Activated CD4-positive, alpha-beta T cell treated with anti-CD3 and anti-CD28 coated beads, Interleukin-2, amount 10 ng/mL, durations not matched to agents 24 days and 14 days (primary cell): ENCODE measurements around the gene ADO. TPM values are rescaled to one million over a fixed set of nuclear protein-coding genes. Genes with fewer than 3 reads are reported as not detected.
"Not testable (repeated sequence)": the region's sequence is repeated elsewhere in the genome, so short reads cannot be mapped to it uniquely, and the experiment has no call there.

Experiments used
- DNase-seq: peaks from one replicate; pipeline ENCODE4 v3.0.0; 2022
- H3K27ac Mint-ChIP-seq: one replicate; pipeline ENCODE4 v1.8.0; 2022; ENCODE audit warnings: mild to moderate bottlenecking, mixed read lengths
- H3K27me3 Mint-ChIP-seq: one replicate; pipeline ENCODE4 v1.8.0; 2022; ENCODE audit warnings: mixed read lengths
- H3K36me3 Mint-ChIP-seq: one replicate; pipeline ENCODE4 v1.8.0; 2022; ENCODE audit warnings: low read depth, mild to moderate bottlenecking, mixed read lengths
- H3K4me1 Mint-ChIP-seq: one replicate; pipeline ENCODE4 v1.8.0; 2021; ENCODE audit warnings: mixed read lengths
- H3K4me3 Mint-ChIP-seq: one replicate; pipeline ENCODE4 v1.8.0; 2022; ENCODE audit warnings: mild to moderate bottlenecking, moderate library complexity, mixed read lengths
- H3K9me3 Mint-ChIP-seq: one replicate; pipeline ENCODE4 v1.8.0; 2021; ENCODE audit warnings: mixed read lengths
- intact Hi-C: fragments of 100-400 bp; cut with micrococcal nuclease; formaldehyde crosslinking; loops from one replicate; pipeline ENCODE4 v1.15.1; 2023
- total RNA-seq: library from RNA; stranded (reverse); gene quantifications from 2 replicates; pipeline ENCODE4 v1.2.3, GENCODE V29; 2022

The ADO gene
- total RNA-seq, 1 donor from 2014 or later: 43.6 TPM

DNA sequence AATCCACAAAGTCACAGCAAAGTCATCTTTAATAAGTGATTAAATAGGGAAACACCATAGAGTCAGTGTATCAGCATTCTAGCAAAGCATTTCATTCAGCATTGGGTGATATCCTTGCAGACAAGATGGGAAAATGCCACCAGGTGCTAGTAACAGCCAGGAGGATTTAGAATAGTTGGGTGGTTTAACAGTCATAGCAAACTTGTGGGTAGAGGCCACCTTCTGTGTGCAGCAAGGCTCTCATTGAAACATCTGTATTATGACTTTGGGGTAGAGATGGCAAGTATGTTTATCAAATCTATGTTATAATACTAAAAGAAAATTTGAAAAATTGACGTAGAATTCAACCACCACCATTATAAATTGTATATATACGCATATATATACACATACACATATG is 26.4 kb upstream of the ADO start:
- Mint-ChIP-seq H3K27me3 (peaks cover 12% of the 10 kb centered on the region), H3K4me3 (no peak overlapping the region), H3K36me3 (no peaks in the 10 kb centered on the region), H3K27ac (no peak overlapping the region), H3K4me1 (peaks cover 29% of the 10 kb centered on the region), H3K9me3 (peaks cover 7% of the 10 kb centered on the region)
- intact Hi-C loops: no loop called here
- DNase-seq: no peak

- peak; percentile 84 for DNase-seq
- intact Hi-C loops: loop anchor here (1.0 kb wide), 7 partner anchors 32 to 142 kb away; partner anchors contain the start of gene EGR2
- Mint-ChIP-seq H3K27me3 (peaks cover 12% of the 10 kb centered on the region), H3K36me3 (no peaks in the 10 kb centered on the region), H3K4me1 (peaks cover 31% of the 10 kb centered on the region), H3K4me3 (peak overlapping the region; percentile 42), H3K27ac (peak overlapping the region; percentile 68), H3K9me3 (peaks cover 4% of the 10 kb centered on the region)
Measured at GRCh38 chr10:62779487-62780248, 24.9 kb upstream of the ADO start.

- Mint-ChIP-seq H3K4me1 (peaks cover 10% of the 10 kb centered on the region), H3K9me3 (peaks cover 26% of the 10 kb centered on the region), H3K27me3 (peaks cover 33% of the 10 kb centered on the region)
- intact Hi-C loops, DNase-seq, H3K4me3 Mint-ChIP-seq, H3K27ac Mint-ChIP-seq, H3K36me3 Mint-ChIP-seq: not testable (repeated sequence)
Measured at GRCh38 chr10:62784537-62784936, 20.0 kb upstream of the ADO start.

DNA sequence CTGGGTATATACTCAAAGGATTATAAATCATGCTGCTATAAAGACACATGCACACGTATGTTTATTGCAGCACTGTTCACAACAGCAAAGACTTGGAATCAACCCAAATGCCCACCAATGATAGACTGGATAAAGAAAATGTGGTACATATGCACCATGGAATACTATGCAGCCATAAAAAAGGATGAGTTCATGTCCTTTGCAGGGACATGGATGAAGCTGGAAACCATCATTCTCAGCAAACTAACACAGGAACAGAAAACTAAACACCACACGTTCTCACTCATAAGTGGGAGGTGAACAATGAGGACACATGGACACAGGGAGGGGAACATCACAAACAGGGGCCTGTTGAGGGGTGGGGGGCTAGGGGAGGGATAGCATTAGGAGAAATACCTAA is 16.2 kb upstream of the ADO start:
- DNase-seq, intact Hi-C loops, H3K4me1 Mint-ChIP-seq, H3K27ac Mint-ChIP-seq, H3K4me3 Mint-ChIP-seq, H3K36me3 Mint-ChIP-seq: not testable (repeated sequence)
- peaks cover 26% of the 10 kb centered on the region for H3K9me3 Mint-ChIP-seq
- peaks cover 35% of the 10 kb centered on the region for H3K27me3 Mint-ChIP-seq

DNA sequence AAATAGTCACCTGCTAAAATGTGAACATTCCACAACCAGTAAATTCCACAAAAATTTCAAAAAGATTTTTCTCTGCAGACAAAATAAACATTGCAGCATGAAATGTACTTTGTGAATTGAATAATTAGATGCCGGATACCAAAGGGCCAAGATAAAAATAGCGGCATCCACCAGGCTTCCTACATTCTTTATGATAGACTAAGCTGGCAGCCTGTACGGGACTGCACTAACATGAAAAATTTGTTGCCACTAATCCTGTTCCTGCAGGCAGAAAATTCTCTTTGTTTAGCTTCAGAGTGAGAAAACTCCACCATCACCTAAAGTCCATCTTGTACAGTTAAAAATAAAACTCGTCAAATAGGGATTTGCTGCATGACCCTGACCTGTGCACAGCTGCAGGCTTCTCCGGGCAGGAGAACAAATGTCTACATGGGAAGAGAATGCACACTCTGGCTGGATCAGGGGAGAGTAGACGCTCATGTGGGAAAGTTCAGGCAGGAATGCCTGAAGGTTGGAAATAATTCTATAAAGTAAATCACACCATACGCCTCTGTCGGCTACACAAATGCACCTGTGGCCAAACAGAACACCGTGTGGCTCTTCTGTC is 15.6 kb upstream of the ADO start:
- no peaks in the 10 kb centered on the region for H3K4me1 Mint-ChIP-seq
- no peak overlapping the region for H3K4me3 Mint-ChIP-seq
- H3K27ac Mint-ChIP-seq: no peak overlapping the region
- peaks cover 26% of the 10 kb centered on the region for H3K9me3 Mint-ChIP-seq
- DNase-seq: no peak
- H3K36me3 Mint-ChIP-seq: peaks cover 4% of the 10 kb centered on the region
- intact Hi-C loops: no loop called here
- peaks cover 37% of the 10 kb centered on the region for H3K27me3 Mint-ChIP-seq

DNA sequence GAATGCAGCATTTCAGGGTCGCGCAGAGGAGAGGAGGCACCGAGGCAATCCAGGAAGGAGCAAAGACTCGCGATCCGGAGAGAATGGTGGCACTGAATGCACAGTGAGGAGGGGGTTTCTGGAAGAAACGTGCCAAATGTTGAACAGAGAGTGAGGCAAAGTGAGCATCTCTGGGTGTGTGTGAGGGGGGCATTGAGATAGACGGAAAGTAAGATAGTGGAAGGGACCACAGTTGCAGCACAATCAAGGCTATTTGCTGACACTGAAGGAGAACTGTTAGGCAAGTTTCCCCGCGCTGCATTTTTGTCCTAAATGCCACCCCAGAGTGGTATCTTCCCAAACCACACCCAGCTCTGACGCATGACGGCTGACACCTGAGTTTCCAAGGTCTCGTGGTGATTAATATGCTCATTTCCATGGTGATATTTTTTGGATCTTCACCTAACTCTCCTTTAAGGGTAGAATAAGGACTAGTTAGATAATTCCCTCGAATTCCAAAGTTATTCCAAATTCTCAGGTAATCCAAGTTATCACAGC is 14.4 kb upstream of the ADO start:
- Mint-ChIP-seq H3K4me3 (no peak overlapping the region), H3K9me3 (peaks cover 18% of the 10 kb centered on the region), H3K27ac (no peak overlapping the region)

DNA sequence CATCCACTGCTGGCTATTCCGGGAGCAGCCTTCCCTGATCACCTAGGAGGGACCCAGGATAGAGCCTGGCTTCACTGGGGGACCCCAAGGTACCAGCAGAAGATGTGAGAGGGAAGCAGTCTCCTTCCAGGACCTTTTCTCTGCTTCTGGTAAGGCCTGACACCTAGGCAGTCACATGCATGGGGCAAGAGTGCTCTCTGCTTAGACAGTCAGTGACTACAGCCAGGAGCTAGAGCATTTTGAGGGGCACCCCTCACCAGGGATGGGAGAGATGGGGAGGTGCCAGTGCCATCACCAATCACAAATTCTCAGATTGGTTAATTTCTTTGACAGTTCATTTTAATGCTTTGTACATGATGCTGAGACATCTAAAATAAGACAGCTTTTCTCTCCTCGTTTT is 13.9 kb upstream of the ADO start:
- DNase-seq: no peak
- Mint-ChIP-seq H3K9me3 (peaks cover 14% of the 10 kb centered on the region), H3K27me3 (peaks cover 35% of the 10 kb centered on the region), H3K4me3 (no peak overlapping the region), H3K27ac (no peak overlapping the region), H3K4me1 (no peaks in the 10 kb centered on the region), H3K36me3 (no peaks in the 10 kb centered on the region)
- intact Hi-C loops: no loop called here

More for the DNA sequence above, 14.4 kb upstream of the ADO start:
- intact Hi-C loops: no loop called here
- no peaks in the 10 kb centered on the region for H3K4me1 Mint-ChIP-seq
- peaks cover 3% of the 10 kb centered on the region for H3K36me3 Mint-ChIP-seq
- H3K27me3 Mint-ChIP-seq: peaks cover 37% of the 10 kb centered on the region
- DNase-seq: no peak

DNA sequence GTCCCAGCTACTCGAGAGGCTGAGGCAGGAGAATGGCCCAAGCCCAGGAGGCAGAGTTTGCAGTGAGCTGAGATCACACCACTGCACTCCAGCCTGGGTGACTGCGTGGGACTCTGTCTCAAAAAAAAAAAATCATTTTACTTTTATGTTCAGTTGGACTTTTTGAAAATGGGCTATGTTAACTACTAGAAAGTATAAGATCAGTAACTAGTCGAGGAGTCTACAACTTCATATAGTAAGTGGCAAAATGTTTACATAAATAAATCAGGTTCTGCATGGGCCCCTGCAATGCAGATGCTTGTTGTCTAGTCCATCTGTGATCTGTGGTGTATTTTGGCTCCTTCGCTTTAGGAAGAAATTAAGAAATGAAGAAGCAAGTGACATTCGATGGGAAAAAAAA is 12.3 kb upstream of the ADO start:
- no peak for DNase-seq
- Mint-ChIP-seq H3K27ac (no peak overlapping the region), H3K9me3 (peaks cover under 1% of the 10 kb centered on the region), H3K4me3 (no peak overlapping the region), H3K27me3 (peaks cover 42% of the 10 kb centered on the region), H3K4me1 (no peaks in the 10 kb centered on the region), H3K36me3 (no peaks in the 10 kb centered on the region)
- intact Hi-C loops: no loop called here

DNA sequence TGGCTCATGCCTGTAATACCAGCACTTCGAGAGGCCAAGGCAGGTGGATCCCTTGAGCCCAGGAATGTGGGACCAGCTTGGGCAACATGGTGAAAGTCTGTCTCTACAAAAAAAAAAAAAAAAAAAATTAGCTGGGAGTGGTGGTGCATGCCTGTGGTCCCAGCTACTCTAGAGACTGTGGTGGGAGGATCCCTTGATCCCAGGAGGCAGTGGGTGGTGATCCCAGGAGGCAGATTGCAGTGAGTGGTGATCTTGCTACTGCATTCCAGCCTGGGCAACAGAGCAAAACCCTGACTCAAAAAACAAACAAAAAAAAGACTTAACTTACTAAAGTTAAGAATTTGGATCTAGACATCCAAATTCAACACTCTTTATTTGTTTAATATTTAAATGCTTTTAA is 10.2 kb upstream of the ADO start:
- no peak for DNase-seq
- Mint-ChIP-seq H3K9me3 (no peaks in the 10 kb centered on the region), H3K4me1 (no peaks in the 10 kb centered on the region), H3K4me3 (no peak overlapping the region), H3K27me3 (peaks cover 54% of the 10 kb centered on the region), H3K36me3 (no peaks in the 10 kb centered on the region), H3K27ac (no peak overlapping the region)
- intact Hi-C loops: no loop called here

- no peak for DNase-seq
- no peak overlapping the region for H3K4me3 Mint-ChIP-seq
- H3K4me1 Mint-ChIP-seq: no peaks in the 10 kb centered on the region
- no peaks in the 10 kb centered on the region for H3K9me3 Mint-ChIP-seq
- H3K27me3 Mint-ChIP-seq: peaks cover 58% of the 10 kb centered on the region
- intact Hi-C loops: no loop called here
- H3K36me3 Mint-ChIP-seq: no peaks in the 10 kb centered on the region
- no peak overlapping the region for H3K27ac Mint-ChIP-seq
Measured at GRCh38 chr10:62795100-62795499, 9.4 kb upstream of the ADO start.

- no peak overlapping the region for H3K4me3 Mint-ChIP-seq
Measured at GRCh38 chr10:62795762-62796161, 8.8 kb upstream of the ADO start.

GRCh38 chr10:62796896-62797295 is 7.6 kb upstream of the ADO start:
- intact Hi-C loops: no loop called here
- peaks cover 60% of the 10 kb centered on the region for H3K27me3 Mint-ChIP-seq
- no peak overlapping the region for H3K4me3 Mint-ChIP-seq
- no peaks in the 10 kb centered on the region for H3K9me3 Mint-ChIP-seq
- H3K27ac Mint-ChIP-seq: no peak overlapping the region
- DNase-seq: no peak
- H3K4me1 Mint-ChIP-seq: no peaks in the 10 kb centered on the region
- no peaks in the 10 kb centered on the region for H3K36me3 Mint-ChIP-seq

More at GRCh38 chr10:62795762-62796161, 8.8 kb upstream of the ADO start:
- Mint-ChIP-seq H3K27me3 (peaks cover 65% of the 10 kb centered on the region), H3K36me3 (no peaks in the 10 kb centered on the region), H3K27ac (no peak overlapping the region), H3K9me3 (no peaks in the 10 kb centered on the region), H3K4me1 (no peaks in the 10 kb centered on the region)
- intact Hi-C loops: no loop called here
- DNase-seq: no peak

GRCh38 chr10:62801871-62802270 is 2.6 kb upstream of the ADO start:
- Mint-ChIP-seq H3K27me3 (peaks cover 35% of the 10 kb centered on the region), H3K4me3 (no peak overlapping the region), H3K27ac (no peak overlapping the region), H3K36me3 (peaks cover 20% of the 10 kb centered on the region), H3K9me3 (no peaks in the 10 kb centered on the region), H3K4me1 (peaks cover 15% of the 10 kb centered on the region)
- no peak for DNase-seq
- intact Hi-C loops: no loop called here

- peaks cover 18% of the 10 kb centered on the region for H3K27me3 Mint-ChIP-seq
- intact Hi-C loops: loop anchor here (1.0 kb wide), 1 partner anchor 123 kb away; no protein-coding TSS in a partner anchor
- peak overlapping the region; percentile 100 for H3K27ac Mint-ChIP-seq
- peaks cover 38% of the 10 kb centered on the region for H3K36me3 Mint-ChIP-seq
- peaks cover 33% of the 10 kb centered on the region for H3K4me1 Mint-ChIP-seq
- no peak for DNase-seq
- peak overlapping the region; percentile 99 for H3K4me3 Mint-ChIP-seq
- H3K9me3 Mint-ChIP-seq: no peaks in the 10 kb centered on the region
Measured at GRCh38 chr10:62803724-62804355, 680 bp upstream of the ADO start.
